KBM-7 (cell line): Measurements from ENCODE around the gene KIF16B.
"Not testable (repeated sequence)": the region's sequence is repeated elsewhere in the genome, so short reads cannot be mapped to it uniquely, and the experiment has no call there.

Experiments used
- DNase-seq: peaks from one replicate; pipeline ENCODE4 v3.0.0-alpha.2; 2015
- in situ Hi-C: fragments of 300-500 bp; cut with MboI; formaldehyde crosslinking; loops from 2 replicates; pipeline ENCODE4 v1.14.3; 2020; ENCODE audit warnings: low sequenced_read_pairs, low pct_unique_long_range_greater_than_20kb, mixed read lengths

Gene KIF16B

GRCh38 chr20:16530201-16530681, 43.0 kb downstream of the KIF16B start:
- no peak for DNase-seq
- in situ Hi-C loops: no loop called here

- in situ Hi-C loops: no loop called here
- no peak for DNase-seq
These were observed 45.2 kb downstream of the KIF16B start for GRCh38 chr20:16528078-16528477.

DNA sequence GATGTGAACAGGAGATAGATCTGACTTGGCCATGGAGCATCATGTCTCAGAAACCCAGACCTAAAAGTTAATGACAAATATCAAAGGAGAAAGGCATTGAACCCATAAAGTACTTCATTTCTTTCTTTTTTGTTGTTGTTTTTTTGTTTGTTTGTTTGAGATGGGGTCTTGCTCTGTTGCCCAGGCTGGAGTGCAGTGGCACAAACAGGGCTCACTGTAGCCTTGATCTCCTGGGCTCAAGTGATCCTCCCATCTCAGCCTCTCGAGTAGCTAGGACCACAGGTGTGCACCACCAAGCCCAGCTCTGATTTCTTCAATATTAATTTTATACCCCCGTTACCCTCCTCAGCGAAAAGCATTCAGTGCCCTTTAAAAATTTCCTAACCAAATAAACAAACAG, 45.8 kb downstream of the KIF16B start:
- in situ Hi-C loops: no loop called here
- no peak for DNase-seq

- in situ Hi-C loops: no loop called here
- DNase-seq: no peak
These were observed 46.5 kb downstream of the KIF16B start for GRCh38 chr20:16526433-16527380.

- in situ Hi-C loops, DNase-seq: not testable (repeated sequence)
These were observed 50.6 kb downstream of the KIF16B start for GRCh38 chr20:16522651-16523050.

GRCh38 chr20:16520154-16520553, 53.1 kb downstream of the KIF16B start:
- in situ Hi-C loops: no loop called here
- DNase-seq: no peak

GRCh38 chr20:16519673-16520072, 53.6 kb downstream of the KIF16B start:
- in situ Hi-C loops, DNase-seq: not testable (repeated sequence)

DNA sequence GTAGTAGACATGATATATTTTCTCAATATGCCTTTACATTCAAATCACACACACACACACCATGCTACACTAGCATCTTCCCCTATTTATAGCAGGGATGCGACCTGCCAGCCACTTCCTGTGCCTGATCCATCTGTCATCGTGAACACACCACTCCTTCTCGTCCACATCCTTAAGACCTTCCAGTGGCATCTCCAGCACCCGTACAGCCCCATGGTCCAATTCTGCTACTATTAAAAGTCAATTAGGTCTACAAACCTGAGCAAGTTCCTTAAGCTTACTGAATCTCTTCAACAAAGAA, 54.5 kb downstream of the KIF16B start:
- in situ Hi-C loops: no loop called here
- peak; percentile 15 for DNase-seq

- in situ Hi-C loops: no loop called here
- DNase-seq: peak; percentile 64
These were observed 55.1 kb downstream of the KIF16B start for GRCh38 chr20:16517946-16518783.

GRCh38 chr20:16516794-16517193, 56.5 kb downstream of the KIF16B start:
- DNase-seq: no peak
- in situ Hi-C loops: no loop called here

- in situ Hi-C loops: no loop called here
- no peak for DNase-seq
These were observed 58.2 kb downstream of the KIF16B start for GRCh38 chr20:16515046-16515445.

GRCh38 chr20:16514140-16514539, 59.1 kb downstream of the KIF16B start:
- DNase-seq: peak; percentile 43
- in situ Hi-C loops: no loop called here

DNA sequence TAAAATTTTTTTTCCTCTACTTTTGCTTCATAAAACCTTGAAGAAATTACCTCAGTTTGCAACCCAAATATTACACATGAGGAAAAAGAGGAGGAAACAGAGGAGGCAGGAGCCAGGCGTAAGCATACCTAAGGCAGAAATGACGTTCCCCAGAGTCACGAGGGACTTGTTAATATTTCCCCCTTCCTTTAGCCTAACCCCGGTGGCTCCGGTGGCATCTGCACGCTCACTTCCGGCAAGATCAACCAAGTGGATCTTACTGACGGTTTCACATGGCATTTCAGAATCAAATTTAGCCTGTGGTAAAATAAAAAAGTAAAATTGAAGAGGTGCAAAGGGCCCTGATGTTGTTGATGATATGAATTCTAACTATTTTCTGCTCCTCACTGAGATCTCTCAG, 67.4 kb downstream of the KIF16B start:
- DNase-seq: no peak
- in situ Hi-C loops: no loop called here

- in situ Hi-C loops: no loop called here
These were observed 71.9 kb downstream of the KIF16B start for GRCh38 chr20:16501301-16501700.

GRCh38 chr20:16500197-16500596, 73.1 kb downstream of the KIF16B start:
- DNase-seq: no peak
- in situ Hi-C loops: no loop called here

More at GRCh38 chr20:16501301-16501700, 71.9 kb downstream of the KIF16B start:
- DNase-seq: no peak

DNA sequence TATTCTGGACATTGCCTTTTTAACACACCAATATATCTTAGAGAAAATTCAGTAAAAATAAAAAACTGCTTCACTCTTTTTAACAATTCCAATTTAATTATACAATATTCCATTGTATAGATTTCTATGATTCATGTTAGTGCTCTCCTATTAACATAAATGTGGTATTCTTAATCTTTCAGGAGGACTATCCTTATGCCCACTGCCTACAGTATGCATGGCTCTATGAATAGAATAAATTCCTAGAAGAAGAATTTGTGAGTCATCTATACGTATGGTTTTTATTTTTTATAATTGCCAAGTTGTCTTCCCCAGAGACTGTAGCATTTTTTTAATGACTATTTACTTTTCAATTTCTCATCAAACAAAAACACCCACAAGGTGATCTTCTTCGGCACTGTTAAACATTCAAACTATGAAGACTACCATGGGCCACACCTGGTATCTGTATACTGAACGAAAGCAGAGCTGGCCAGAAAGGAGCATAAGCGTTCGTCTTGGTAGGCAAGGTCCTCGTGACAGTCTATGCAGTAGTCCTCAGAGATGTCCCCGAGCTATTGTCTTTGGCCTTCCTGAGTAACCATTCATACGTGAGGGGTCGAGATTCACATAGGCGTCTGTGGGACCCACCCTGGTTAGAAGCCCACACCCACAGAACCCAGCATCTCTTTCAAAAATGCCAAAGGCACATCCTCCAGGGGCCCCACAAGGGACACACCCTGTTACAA, 74.6 kb downstream of the KIF16B start:
- no peak for DNase-seq
- in situ Hi-C loops: no loop called here

- no peak for DNase-seq
- in situ Hi-C loops: no loop called here
These were observed 75.4 kb downstream of the KIF16B start for GRCh38 chr20:16497896-16498295.

DNA sequence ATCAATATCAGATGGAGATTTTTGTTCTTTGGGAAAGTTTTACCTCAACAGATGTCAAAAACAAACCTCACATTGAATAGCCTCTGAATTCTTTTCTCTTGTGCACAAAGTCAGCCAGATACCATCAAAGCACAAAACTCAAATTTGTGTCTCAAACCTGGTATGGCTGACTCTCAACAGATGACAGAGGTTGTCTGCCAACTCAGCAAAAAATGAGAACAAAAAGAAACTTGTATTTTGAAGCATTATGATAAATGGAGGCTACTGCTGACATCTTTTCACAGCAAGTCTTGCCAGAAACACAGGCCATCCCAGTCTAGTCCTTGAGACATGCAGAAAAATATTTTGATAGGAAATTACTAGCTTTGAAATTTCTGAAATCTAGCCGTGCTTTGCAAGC, 79.8 kb downstream of the KIF16B start:
- no peak for DNase-seq

GRCh38 chr20:16491294-16491905, 81.8 kb downstream of the KIF16B start:
- DNase-seq: no peak
- in situ Hi-C loops: no loop called here

More for the DNA sequence above, 79.8 kb downstream of the KIF16B start:
- in situ Hi-C loops: no loop called here
